GM12874 (cell line): ENCODE measurements around the gene CEP126.

ENCODE experiments used
- TF ChIP-seq, protein P1 (sequence below): IDR thresholded peaks from 2 replicates; pipeline ENCODE4 v1.5.1; 2011; ENCODE audit warnings: low read depth, mild to moderate bottlenecking, control low read depth, low read length, moderate library complexity; ENCODE audit not compliant: insufficient read depth

The CEP126 gene

DNA sequence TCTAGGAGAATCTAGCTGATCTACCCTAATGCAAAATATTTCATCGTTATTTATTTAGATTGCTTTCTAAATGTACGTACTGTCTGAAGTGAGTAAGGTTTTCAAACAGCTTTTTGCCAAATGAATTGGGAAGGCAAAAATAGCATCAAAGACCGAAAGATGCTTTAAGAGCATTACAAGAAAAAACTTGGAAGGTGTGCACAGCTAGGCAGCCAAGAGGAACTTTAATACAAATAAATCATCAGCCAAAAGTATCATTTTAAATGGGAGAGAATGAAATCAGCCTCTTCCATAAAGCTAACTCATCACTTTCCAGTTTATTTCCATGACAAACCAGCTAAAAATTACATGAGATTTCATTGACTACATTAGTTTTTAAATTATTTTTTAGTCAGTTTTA, 102.2 kb downstream of the CEP126 start:
- TF ChIP-seq, protein P1, sequence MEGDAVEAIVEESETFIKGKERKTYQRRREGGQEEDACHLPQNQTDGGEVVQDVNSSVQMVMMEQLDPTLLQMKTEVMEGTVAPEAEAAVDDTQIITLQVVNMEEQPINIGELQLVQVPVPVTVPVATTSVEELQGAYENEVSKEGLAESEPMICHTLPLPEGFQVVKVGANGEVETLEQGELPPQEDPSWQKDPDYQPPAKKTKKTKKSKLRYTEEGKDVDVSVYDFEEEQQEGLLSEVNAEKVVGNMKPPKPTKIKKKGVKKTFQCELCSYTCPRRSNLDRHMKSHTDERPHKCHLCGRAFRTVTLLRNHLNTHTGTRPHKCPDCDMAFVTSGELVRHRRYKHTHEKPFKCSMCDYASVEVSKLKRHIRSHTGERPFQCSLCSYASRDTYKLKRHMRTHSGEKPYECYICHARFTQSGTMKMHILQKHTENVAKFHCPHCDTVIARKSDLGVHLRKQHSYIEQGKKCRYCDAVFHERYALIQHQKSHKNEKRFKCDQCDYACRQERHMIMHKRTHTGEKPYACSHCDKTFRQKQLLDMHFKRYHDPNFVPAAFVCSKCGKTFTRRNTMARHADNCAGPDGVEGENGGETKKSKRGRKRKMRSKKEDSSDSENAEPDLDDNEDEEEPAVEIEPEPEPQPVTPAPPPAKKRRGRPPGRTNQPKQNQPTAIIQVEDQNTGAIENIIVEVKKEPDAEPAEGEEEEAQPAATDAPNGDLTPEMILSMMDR: no peak

DNA sequence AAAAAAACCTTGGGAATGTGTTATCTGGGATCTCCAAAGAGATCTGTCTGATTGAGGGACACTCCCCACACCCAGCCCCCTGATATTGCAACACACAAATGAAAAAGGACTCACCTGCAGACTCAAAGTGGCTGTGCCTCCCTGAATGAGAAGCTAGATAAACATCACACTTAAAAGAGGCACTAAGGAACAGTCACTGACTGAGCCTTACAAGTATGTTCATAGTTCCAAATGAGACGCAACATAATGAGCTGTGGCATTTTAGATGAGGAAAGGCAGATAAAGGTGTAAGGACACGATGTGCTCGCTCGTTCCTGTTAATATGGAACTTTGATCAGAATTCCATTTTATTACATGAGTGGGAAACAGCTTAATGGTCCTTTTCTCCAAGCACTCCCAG, 111.4 kb downstream of the CEP126 start:
- TF ChIP-seq, protein P1: no peak

DNA sequence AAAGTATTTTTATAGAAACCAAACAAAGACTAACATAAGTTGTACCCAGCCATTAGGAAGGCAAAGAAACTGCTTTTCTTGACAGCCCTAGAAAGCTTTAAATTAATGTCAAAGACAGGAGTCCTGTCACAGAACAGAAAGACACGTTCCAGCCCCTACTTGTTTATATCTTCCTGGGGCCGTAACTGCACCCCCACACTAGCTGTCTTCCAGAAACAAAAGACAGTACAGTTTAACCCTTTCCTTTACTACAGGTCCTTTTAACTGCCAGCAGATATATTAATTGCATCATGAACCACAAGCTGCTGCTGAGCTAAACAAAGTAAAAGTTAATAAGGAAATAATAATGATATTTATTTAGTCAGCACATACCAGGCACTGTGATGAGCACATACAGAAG, 112.1 kb downstream of the CEP126 start:
- TF ChIP-seq, protein P1: no peak

DNA sequence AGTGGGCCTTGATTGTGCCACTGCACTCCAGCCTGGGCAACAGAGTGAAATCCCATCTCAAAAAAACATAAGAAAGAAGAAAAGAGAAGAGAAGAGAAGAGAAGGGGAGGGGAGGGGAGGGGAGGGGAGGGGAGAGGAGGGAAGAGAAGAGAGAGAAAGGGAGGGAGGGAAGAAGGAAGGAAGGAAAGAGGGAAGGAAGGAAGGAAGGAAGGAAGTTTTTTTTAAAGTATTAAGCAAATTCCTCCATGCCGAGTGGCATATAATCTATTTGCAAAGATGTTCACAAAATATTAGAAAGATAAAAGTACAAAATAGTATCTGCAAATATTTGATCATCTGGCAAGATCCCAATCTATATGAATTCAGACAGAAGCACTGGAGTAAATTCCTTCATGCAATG, 121.9 kb downstream of the CEP126 start:
- TF ChIP-seq, protein P1: no peak

DNA sequence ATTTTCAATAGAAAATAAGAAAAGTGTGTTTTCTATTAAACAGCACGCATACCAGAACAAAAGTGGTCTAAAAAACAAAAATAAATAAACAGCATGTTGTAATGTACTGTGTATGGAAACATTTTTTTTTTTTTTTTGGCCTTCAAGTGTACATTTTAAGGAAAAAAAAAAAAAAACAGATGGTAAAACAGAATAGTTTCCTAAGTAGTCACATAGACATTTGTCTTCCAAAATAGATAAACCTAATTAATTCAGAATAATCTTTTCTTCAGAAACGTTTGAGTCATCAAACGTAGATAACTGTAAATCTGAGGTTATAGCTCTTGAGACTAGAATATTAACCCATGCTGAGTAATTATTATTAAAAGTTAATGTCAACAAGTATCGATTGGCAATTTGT, 132.0 kb downstream of the CEP126 start:
- TF ChIP-seq, protein P1: no peak

DNA sequence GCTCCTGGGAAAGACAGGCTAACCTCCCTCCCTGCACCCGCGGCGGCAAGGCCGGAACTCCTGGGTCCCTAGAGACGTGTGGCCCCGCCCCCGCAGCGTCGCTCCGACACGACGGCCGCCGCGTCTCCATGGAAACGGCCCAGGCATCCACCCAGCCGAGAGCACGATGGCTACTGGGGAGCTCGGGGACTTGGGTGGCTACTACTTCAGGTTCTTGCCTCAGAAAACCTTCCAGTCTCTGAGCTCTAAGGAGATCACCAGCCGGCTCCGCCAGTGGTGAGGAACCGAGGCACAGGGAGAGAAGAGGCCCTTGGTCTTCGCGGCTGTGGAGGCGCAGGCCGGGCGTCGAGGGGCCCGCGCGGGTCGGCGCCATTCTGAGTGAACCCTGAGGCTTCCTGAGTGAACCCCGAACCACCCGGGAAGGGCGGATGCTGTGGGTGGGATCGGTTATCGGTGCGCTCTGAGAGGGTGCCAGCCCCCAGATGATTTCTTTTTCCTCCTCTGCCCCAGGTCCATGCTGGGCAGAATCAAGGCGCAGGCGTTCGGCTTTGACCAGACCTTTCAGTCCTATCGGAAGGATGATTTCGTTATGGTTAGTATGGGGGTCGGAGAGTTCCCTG, 132.6 kb downstream of the CEP126 start, which contains the start of gene CFAP300:
Gene CFAP300 (plus strand): TSS at position 133 of the 620 bp plus-strand sequence. CDS start 34 bp downstream, at position 167.
- TF ChIP-seq, protein P1: no peak
